RWPE1 (cell line): ENCODE measurements around the gene PLEKHH1.

Experiments used
- CTCF ChIA-PET: fragments of 350-600 bp; sonication (Branson Sonifier 250); formaldehyde crosslinking; extraction: SDS; loops from one replicate; lab custom pipeline; 2021; lab: Yijun Ruan, JAX
- POLR2A ChIA-PET: fragments of 400-600 bp; formaldehyde crosslinking; extraction: SDS; loops from one replicate; lab custom pipeline; 2020; ENCODE audit warnings: antibody characterized with exemption; ENCODE audit not compliant: low non-redundant PET; lab: Yijun Ruan, JAX
- DNase-seq: peaks from one replicate; pipeline ENCODE4 v3.0.0; 2012; ENCODE audit warnings: low spot score
- H3K27ac ChIP-seq: fragments of 450-650 bp; 2 replicates; pipeline ENCODE4 v1.5.1; 2017
- CTCF ChIP-seq: fragments of 450-650 bp; conservative IDR thresholded peaks from 2 replicates; pipeline ENCODE4 v1.5.1; 2017; ENCODE audit warnings: low read depth, mild to moderate bottlenecking

Gene PLEKHH1

GRCh38 chr14:67555518-67556090, 22.5 kb downstream of the PLEKHH1 start:
- ChIA-PET CTCF (interaction anchor here (0.7 to 1.6 kb wide), 2 partner anchors 16 to 102 kb away, joined by 4 to 5 read pairs; no protein-coding TSS in a partner anchor), POLR2A (no interaction called here)
- TF ChIP-seq CTCF: no peak
- no peak for DNase-seq
- no peak overlapping the region for H3K27ac ChIP-seq

GRCh38 chr14:67556671-67557070, 23.6 kb downstream of the PLEKHH1 start:
- ChIA-PET CTCF (interaction anchor here (1.6 kb wide), 1 partner anchor 15 kb away, joined by 5 read pairs; no protein-coding TSS in a partner anchor), POLR2A (no interaction called here)
- no peak overlapping the region for H3K27ac ChIP-seq
- TF ChIP-seq CTCF: no peak
- no peak for DNase-seq

- no peak overlapping the region for H3K27ac ChIP-seq
- peak; percentile 60 for DNase-seq
- POLR2A ChIA-PET: no interaction called here
- no peak for TF ChIP-seq CTCF
- CTCF ChIA-PET: interaction anchor here (1.2 kb wide), 1 partner anchor 14 kb away, joined by 8 read pairs; no protein-coding TSS in a partner anchor
Measured at GRCh38 chr14:67557118-67557517, 24.0 kb downstream of the PLEKHH1 start.

GRCh38 chr14:67557656-67558055, 24.6 kb downstream of the PLEKHH1 start:
- no peak for DNase-seq
- POLR2A ChIA-PET: no interaction called here
- CTCF ChIA-PET: interaction anchor here (0.9 to 1.3 kb wide), 3 partner anchors 14 to 131 kb away, joined by 3 to 8 read pairs (median 6); no protein-coding TSS in a partner anchor
- H3K27ac ChIP-seq: no peak overlapping the region
- no peak for TF ChIP-seq CTCF

- POLR2A ChIA-PET: no interaction called here
- CTCF ChIA-PET: interaction anchor here (0.7 kb wide), 1 partner anchor 8 kb away, joined by 3 read pairs; no protein-coding TSS in a partner anchor
- TF ChIP-seq CTCF: no peak
- H3K27ac ChIP-seq: no peak overlapping the region
- no peak for DNase-seq
Measured at GRCh38 chr14:67559639-67560038, 26.5 kb downstream of the PLEKHH1 start.

- H3K27ac ChIP-seq: no peak overlapping the region
- no peak for DNase-seq
- ChIA-PET POLR2A (no interaction called here), CTCF (interaction anchor here (0.5 to 1.6 kb wide), 3 partner anchors 9 to 395 kb away, joined by 4 to 7 read pairs (median 6); no protein-coding TSS in a partner anchor)
- TF ChIP-seq CTCF: no peak
Measured at GRCh38 chr14:67562025-67562775, 29.1 kb downstream of the PLEKHH1 start.
